Nephron progenitor cell (in vitro differentiated cells): Measurements from ENCODE around the gene GPN3.
A peak's percentile ranks its signal among the peaks of the same experiment; 100 is the strongest.
"Not testable (repeated sequence)": the region's sequence is repeated elsewhere in the genome, so short reads cannot be mapped to it uniquely, and the experiment has no call there.

Source experiments
- DNase-seq: peaks from one replicate; pipeline ENCODE4 v3.0.0; 2021
- H3K27ac Mint-ChIP-seq: 2 replicates; pipeline ENCODE4 v1.8.0; 2021; ENCODE audit warnings: mild to moderate bottlenecking, moderate library complexity, mixed read lengths
- H3K27me3 Mint-ChIP-seq: 2 replicates; pipeline ENCODE4 v1.8.0; 2021; ENCODE audit warnings: mild to moderate bottlenecking, low read depth, mixed read lengths; ENCODE audit not compliant: poor library complexity
- H3K36me3 Mint-ChIP-seq: 2 replicates; pipeline ENCODE4 v1.8.0; 2021; ENCODE audit warnings: low read depth, mixed read lengths
- H3K4me1 Mint-ChIP-seq: 2 replicates; pipeline ENCODE4 v1.8.0; 2021; ENCODE audit warnings: mixed read lengths
- H3K4me3 Mint-ChIP-seq: 2 replicates; pipeline ENCODE4 v1.8.0; 2021; ENCODE audit warnings: mild to moderate bottlenecking, moderate library complexity, mixed read lengths
- H3K9me3 Mint-ChIP-seq: 2 replicates; pipeline ENCODE4 v1.8.0; 2021; ENCODE audit warnings: mild to moderate bottlenecking, moderate library complexity, mixed read lengths
- TF ChIP-seq, protein P1 (sequence below): fragments of 200-600 bp; sonication (generic); IDR thresholded peaks from 2 replicates; pipeline ENCODE4 v1.5.0; 2021; ENCODE audit warnings: antibody characterized with exemption

Gene GPN3

DNA sequence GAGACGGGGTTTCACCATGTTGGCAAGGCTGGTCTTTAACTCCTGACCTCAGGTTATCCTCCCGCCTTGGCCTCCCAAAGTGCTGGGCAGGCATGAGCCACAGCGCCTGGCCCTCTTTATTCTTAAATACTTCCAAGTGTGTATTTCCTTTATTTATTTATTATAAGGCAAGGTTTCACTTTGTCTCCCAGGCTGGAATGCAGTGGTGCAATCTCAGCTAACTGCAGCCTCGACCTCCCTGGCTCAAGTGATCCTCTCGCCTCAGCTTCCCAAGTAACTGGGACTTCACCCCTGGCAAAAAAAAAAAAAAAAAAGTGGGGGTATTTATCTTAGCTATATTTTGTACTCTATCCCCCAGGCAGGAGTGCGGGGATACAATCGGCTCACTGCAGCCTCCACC lies 7.4 kb upstream of the GPN3 start:
- H3K36me3 Mint-ChIP-seq, result peaks cover 58% of the 10 kb centered on the region
- TF ChIP-seq, protein P1, sequence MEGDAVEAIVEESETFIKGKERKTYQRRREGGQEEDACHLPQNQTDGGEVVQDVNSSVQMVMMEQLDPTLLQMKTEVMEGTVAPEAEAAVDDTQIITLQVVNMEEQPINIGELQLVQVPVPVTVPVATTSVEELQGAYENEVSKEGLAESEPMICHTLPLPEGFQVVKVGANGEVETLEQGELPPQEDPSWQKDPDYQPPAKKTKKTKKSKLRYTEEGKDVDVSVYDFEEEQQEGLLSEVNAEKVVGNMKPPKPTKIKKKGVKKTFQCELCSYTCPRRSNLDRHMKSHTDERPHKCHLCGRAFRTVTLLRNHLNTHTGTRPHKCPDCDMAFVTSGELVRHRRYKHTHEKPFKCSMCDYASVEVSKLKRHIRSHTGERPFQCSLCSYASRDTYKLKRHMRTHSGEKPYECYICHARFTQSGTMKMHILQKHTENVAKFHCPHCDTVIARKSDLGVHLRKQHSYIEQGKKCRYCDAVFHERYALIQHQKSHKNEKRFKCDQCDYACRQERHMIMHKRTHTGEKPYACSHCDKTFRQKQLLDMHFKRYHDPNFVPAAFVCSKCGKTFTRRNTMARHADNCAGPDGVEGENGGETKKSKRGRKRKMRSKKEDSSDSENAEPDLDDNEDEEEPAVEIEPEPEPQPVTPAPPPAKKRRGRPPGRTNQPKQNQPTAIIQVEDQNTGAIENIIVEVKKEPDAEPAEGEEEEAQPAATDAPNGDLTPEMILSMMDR, result no peak
- H3K27me3 Mint-ChIP-seq, result no peaks in the 10 kb centered on the region
- H3K9me3 Mint-ChIP-seq, result no peaks in the 10 kb centered on the region
- H3K4me1 Mint-ChIP-seq, result no peaks in the 10 kb centered on the region
- H3K4me3 Mint-ChIP-seq, result no peak overlapping the region
- no peak for DNase-seq
- no peak overlapping the region for H3K27ac Mint-ChIP-seq

DNA sequence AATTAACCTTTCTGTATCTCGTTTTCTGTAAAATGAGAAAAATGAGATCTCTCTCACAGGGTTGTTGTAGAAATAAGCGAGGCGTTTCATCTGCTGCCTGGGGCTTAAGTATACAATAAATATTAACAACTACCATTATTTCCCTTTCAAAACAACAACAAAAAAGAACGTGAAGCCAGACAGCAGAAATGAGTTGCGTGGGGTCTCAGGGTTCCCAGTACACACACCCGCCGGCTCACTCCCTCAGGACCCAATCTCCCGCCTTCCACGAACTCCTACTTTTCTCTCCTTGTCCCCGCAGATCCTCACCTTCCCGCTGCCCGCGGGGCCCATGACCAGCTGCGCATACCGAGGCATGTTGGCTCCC lies 227 bp downstream of the GPN3 start:
- H3K4me3 Mint-ChIP-seq, result peak overlapping the region; percentile 98

DNA sequence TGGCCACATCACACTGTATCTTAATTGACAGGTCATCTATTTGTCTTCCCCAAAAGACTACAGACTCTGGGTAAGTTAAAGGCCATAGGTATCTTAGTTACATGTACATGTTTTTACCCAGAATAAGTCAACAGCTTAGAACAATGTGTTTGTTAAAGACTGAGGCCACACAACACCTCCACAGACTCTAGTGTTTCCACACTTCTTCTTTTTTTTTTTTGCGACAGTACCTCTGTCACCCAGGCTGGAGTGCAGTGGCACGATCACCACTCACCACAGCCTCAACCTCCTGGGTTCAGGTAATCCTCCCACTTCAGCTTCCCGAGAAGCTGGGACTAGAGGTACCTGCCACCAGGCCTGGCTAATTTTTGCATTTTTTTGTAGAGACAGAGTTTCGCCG lies 1.3 kb downstream of the GPN3 start:
- H3K9me3 Mint-ChIP-seq, result no peaks in the 10 kb centered on the region
- DNase-seq, result no peak

More for the DNA sequence above, 227 bp downstream of the GPN3 start:
- Mint-ChIP-seq H3K27ac (peak overlapping the region; percentile 97), H3K27me3 (peaks cover 3% of the 10 kb centered on the region), H3K4me1 (peaks cover 32% of the 10 kb centered on the region), H3K36me3 (peaks cover 42% of the 10 kb centered on the region), H3K9me3 (no peaks in the 10 kb centered on the region)
- TF ChIP-seq, protein P1, result no peak
- DNase-seq, result no peak

DNA sequence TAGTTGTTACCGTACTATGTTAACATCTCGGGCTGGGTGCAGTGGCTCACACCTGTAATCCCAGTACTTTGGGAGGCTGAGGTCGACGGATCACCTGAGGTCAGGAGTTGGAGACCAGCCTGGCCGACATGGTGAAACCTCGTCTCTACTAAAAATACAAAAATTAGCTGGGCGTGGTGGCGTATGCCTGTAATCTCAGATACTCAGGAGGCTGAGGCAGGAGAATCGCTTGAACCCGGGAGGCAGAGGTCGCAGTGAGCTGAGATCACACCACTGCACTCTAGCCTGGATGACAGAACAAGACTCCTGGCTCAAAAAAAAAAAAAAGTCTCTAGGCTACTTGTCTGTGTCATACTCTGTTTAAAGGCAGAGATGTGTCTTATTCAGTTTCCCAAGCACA lies 2.3 kb downstream of the GPN3 start:
- not testable (repeated sequence) for H3K27ac Mint-ChIP-seq, H3K9me3 Mint-ChIP-seq, H3K27me3 Mint-ChIP-seq, DNase-seq
- peak overlapping the region; percentile 24 for H3K4me3 Mint-ChIP-seq
- H3K4me1 Mint-ChIP-seq, result peaks cover 32% of the 10 kb centered on the region
- peaks cover 48% of the 10 kb centered on the region for H3K36me3 Mint-ChIP-seq

More for the DNA sequence above, 1.3 kb downstream of the GPN3 start:
- peaks cover 3% of the 10 kb centered on the region for H3K27me3 Mint-ChIP-seq
- TF ChIP-seq, protein P1, result no peak
- peaks cover 49% of the 10 kb centered on the region for H3K36me3 Mint-ChIP-seq
- H3K4me1 Mint-ChIP-seq, result peaks cover 32% of the 10 kb centered on the region
- peak overlapping the region; percentile 98 for H3K4me3 Mint-ChIP-seq
- peak overlapping the region; percentile 27 for H3K27ac Mint-ChIP-seq

DNA sequence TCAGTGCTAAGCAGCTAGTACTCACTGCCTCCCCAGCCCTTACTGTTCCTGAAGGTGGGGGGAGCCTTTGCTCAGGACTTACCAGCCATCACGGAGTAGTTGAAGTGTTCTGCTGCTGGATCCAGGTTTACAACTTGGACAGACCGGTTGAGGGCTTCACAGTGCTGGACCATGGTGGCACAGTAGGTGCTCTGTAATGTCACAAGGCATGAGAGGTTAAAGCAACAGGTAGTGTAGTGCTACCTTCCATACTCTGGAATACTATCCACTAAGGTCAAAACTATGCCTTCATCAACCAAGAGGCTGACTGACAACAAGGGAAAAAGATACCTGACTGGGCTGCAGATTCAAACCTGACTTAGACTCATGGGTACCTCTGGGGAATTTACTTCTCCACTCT lies 3.0 kb downstream of the GPN3 start:
- Mint-ChIP-seq H3K4me3 (no peak overlapping the region), H3K27ac (no peak overlapping the region), H3K27me3 (peaks cover 3% of the 10 kb centered on the region), H3K9me3 (no peaks in the 10 kb centered on the region), H3K4me1 (peaks cover 30% of the 10 kb centered on the region), H3K36me3 (peaks cover 44% of the 10 kb centered on the region)
- TF ChIP-seq, protein P1, result no peak
- DNase-seq, result no peak

DNA sequence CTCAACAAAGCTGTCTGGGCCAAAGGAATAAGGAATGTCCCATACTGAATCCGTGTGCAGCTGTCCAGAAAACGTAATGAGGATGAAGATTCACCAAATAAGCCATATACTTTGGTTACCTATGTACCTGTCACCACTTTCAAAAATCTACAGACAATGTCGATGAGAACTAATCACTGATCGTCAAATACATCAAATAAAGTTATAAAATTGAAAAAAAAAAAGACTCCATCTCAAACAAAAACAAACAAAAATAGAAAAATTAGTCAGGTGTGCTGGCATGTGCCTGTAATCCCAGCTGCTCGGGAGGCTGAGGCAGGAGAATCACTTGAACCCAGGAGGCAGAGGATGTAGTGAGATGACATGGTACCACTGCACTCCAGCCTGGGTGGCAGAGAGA lies 6.9 kb downstream of the GPN3 start:
- not testable (repeated sequence) for DNase-seq, H3K9me3 Mint-ChIP-seq, H3K4me1 Mint-ChIP-seq

DNA sequence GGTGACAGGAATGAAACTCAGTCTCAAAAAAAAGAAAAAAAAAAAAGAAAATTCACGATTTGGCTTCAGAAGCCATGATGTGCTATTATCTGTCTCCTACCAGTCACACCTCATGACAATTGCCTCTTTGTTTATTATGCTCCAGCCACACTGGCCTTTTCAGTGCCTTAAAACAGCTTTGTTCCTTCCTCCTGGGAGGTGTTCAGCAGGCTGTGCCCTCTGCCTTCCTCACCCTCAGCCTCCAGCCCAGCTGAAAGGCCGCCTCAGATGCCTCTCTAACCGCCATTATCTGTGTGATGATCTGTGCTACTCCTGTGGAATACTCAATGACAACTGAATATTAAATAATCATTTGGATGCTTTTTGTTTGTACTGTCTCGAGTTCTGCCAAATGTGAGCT lies 9.3 kb downstream of the GPN3 start:
- no peaks in the 10 kb centered on the region for H3K27me3 Mint-ChIP-seq
- TF ChIP-seq, protein P1, result no peak
- DNase-seq, result no peak
- no peaks in the 10 kb centered on the region for H3K9me3 Mint-ChIP-seq
- peak overlapping the region; percentile 54 for H3K27ac Mint-ChIP-seq
- no peak overlapping the region for H3K4me3 Mint-ChIP-seq
- H3K36me3 Mint-ChIP-seq, result peaks cover 49% of the 10 kb centered on the region
- no peaks in the 10 kb centered on the region for H3K4me1 Mint-ChIP-seq

More for the DNA sequence above, 6.9 kb downstream of the GPN3 start:
- not testable (repeated sequence) for H3K27me3 Mint-ChIP-seq, H3K4me3 Mint-ChIP-seq, H3K27ac Mint-ChIP-seq
- peaks cover 53% of the 10 kb centered on the region for H3K36me3 Mint-ChIP-seq
